GM21423 (cell line): Measurements from ENCODE around the gene MGAT3.
A peak's percentile ranks its signal among the peaks of the same experiment; 100 is the strongest.

Experiments
- ATAC-seq: cut with Tn5 transposase; IDR thresholded peaks from one replicate; pipeline ENCODE4 v1.9.1; 2021; ENCODE audit warnings: mild to moderate bottlenecking, moderate library complexity; ENCODE audit not compliant: unreplicated experiment

The MGAT3 gene

DNA sequence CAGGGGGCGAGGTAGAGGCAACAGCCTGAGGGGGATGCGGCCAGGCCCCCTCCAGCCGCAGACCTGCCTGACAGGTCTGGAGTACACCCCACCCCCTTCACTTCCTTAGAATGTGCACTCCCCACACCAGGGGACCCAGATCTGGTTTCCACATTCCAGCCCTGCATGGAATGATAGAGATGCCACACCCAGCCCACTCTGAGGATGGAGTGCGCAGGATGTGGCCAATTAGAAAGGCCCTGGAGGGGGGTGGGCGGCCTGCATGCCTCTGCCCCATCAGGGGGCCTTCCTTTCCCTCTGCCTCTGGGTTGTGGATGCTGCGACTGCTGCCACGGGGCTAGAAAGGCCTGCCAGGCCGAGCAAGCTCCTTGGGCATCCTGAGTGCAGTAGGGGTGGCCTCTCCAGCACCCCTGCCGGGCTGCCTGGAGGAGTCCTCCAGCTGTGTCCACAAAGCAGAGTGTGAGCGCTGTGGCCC lies 28.2 kb upstream of the MGAT3 start:
- ATAC-seq: no peak

DNA sequence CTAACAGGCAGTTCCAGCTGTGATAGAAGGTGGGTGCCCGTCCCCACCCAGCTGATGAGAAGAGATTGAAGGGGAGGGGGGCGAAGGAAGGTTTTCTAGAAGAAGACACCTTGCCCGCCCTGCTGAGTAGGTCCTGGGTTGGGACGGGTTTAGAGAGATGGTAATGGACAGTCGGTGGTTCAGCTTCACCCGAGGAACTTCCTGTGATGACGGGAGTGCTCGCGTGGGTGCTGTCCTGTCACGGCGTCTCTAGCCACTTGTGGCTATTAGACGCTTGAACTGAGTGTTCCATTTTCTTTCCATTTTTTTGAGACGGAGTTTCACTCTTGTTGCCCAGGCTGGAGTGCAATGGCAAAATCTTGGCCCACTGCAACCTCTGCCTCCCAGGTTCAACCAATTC lies 27.6 kb upstream of the MGAT3 start:
- no peak for ATAC-seq

- ATAC-seq: no peak
These were observed 26.8 kb upstream of the MGAT3 start for GRCh38 chr22:39429916-39430575.

GRCh38 chr22:39430576-39431150 lies 26.1 kb upstream of the MGAT3 start:
- ATAC-seq: no peak

DNA sequence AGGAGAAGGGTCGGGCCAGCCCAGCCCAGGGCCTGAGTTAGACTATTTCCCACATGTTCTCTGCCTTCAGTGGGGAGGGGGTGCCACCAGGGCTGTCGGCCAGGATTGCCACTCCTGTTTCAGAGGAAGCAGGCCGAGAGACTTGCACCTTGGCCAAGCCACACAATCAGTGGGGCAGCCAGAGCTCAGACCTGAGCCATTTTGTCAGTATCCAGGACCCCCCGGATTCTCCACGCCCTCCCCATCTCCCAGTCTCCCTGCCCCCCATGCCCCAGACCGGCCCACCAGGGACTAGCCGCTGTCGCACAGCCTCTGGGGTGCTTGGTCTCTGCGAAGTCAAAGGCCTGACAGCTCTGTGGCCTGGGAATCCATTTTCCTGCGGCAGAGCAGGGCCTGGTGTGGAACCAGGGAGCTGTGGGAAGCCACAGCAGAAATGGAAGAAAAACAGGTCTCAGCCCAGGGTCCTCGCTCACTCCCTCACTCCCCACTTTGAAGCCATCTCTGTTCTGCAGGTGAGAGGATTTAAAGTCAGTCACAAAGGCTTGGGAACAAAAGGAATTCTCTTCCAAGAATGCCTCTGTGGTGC lies 25.5 kb upstream of the MGAT3 start:
- ATAC-seq: no peak

GRCh38 chr22:39431821-39432251 lies 25.0 kb upstream of the MGAT3 start:
- no peak for ATAC-seq

GRCh38 chr22:39432361-39432811 lies 24.4 kb upstream of the MGAT3 start:
- ATAC-seq: no peak

GRCh38 chr22:39433476-39434242 lies 23.2 kb upstream of the MGAT3 start:
- no peak for ATAC-seq

DNA sequence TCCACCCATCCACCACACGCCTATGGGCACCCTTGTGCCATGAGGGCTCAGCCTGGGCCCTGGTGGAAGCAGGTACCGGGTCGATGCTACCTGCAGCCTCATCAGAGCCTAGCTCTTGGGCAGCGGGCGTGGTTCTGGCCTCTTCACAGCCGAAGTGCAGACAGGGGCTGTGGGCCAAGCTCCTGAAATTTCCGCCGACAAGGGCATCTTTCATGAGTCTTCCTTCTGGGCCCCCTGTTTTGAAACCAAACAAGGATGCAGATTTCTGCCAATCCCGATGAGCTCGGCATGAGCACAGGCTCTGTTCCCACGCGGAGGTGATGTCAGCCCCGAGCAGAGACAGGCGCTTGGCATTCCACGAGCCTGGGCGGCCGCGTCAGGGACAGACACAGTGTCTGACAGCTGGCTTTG lies 22.6 kb upstream of the MGAT3 start:
- no peak for ATAC-seq

DNA sequence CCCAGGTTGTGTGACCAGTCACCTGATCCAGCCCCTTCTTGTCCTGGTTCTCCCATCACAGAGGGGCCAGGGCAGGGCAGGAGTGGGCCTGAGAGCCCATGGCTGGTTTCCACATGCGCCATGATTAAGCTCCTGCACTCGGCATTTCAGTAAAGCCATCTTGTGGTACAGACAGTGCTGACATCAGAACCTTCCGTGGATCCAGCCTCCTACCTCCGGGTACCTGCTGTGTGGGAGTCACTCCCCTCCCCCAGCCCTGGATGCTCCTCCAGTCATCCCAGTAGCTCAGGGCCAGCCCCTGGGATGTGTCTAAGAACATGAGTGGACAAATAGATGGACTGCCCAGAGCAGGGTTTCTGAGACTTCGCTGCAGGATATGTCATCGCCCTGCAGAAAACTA lies 22.1 kb upstream of the MGAT3 start:
- no peak for ATAC-seq

- no peak for ATAC-seq
These were observed 21.2 kb upstream of the MGAT3 start for GRCh38 chr22:39435616-39436015.

- no peak for ATAC-seq
These were observed 18.8 kb upstream of the MGAT3 start for GRCh38 chr22:39437791-39438704.

- no peak for ATAC-seq
These were observed 17.6 kb upstream of the MGAT3 start for GRCh38 chr22:39439170-39439569.

DNA sequence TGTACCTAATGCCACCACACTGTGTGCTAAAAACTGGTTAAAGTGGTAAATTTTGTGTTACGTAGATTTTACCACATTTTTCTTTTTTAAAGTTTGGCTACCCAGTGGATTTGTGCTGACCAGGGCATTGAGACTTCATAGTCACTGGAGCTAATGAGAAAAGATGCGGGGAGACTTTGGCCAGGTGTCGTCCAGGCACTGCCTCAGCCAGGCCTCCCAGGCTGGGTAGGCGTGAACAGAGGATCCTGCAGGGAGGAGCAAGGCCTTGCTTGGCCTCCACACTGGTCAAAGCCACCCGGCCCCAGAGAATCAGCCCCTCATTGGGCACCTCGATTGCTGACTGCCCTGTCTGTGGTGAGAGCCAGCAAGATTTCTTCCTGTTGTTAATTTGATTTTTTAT lies 13.4 kb upstream of the MGAT3 start:
- no peak for ATAC-seq

DNA sequence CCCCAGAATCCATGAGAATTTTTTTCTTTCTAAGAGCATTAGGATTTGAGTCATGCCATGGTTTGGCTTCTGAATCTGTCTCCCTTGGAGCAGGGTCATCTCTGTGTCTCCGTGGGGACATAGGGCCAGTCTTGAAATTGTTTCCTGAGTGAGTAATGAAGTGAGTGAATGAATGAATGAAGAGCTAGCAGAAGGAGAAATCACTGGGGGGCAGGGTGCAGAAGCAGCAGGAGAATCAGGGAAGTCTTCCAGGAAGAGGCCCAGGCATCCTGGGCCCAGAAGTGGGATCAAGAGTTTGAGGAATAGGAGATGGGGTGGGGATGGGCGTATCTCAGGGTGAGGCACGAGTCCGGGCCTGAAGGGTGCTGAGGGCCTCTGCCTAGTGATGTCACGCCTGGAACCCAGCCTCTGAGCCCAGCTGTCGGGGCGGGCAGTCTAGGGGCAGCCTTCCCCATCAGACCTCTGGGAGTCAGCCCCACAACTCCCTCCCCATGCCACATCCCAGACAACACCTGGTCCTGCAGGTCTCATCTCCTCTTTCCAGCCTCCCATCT lies 12.5 kb upstream of the MGAT3 start:
- ATAC-seq: no peak

- ATAC-seq: no peak
These were observed 11.8 kb upstream of the MGAT3 start for GRCh38 chr22:39444937-39445465.

- no peak for ATAC-seq
These were observed 11.1 kb upstream of the MGAT3 start for GRCh38 chr22:39445678-39446077.

DNA sequence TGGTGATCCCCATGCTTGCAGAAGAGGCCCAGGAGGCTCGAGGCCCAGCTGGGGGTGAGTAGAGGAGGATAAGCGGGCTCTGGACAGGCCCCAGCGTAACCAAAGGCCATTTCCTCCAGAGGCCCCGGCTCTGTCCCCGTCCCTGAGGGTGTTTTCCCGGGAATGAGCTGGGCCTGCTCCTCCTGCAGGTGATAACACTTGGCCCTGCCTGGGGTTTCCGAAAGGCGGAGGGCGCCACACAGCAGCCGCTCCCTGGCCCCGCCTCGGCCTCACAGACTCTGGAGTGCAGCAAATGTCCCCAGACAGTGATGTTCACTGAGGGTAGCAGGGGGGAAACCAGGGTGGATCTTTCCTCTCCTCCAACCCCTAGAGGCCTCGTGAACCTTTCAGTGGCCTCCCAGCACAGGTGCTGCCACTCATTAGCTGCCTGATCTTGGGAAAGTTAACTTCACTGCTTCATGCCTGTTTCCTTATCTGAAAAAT lies 10.5 kb upstream of the MGAT3 start:
- ATAC-seq: peak; percentile 30

GRCh38 chr22:39448205-39449054 lies 8.4 kb upstream of the MGAT3 start:
- no peak for ATAC-seq
